Left ventricle myocardium inferior (tissue), 1 donor: ENCODE results near the gene TRAPPC11. TPM values are rescaled to one million over a fixed set of nuclear protein-coding genes. Genes with fewer than 3 reads are reported as not detected.

Experiments used
- DNase-seq: peaks from one replicate; pipeline ENCODE4 v3.0.0-alpha.2; 2020
- H3K27ac ChIP-seq: fragments of 200-600 bp; replicated peaks from 2 replicates; pipeline ENCODE4 v1.8.0; 2021
- H3K27me3 ChIP-seq: fragments of 200-600 bp; 2 replicates; pipeline ENCODE4 v1.8.0; 2021; ENCODE audit warnings: low read depth
- H3K36me3 ChIP-seq: fragments of 200-600 bp; 2 replicates; pipeline ENCODE4 v1.8.0; 2021
- H3K4me1 ChIP-seq: fragments of 200-600 bp; 2 replicates; pipeline ENCODE4 v1.8.0; 2021
- H3K4me3 ChIP-seq: fragments of 200-600 bp; 2 replicates; pipeline ENCODE4 v1.8.0; 2021; ENCODE audit warnings: mild to moderate bottlenecking, moderate library complexity
- H3K9me3 ChIP-seq: fragments of 200-600 bp; replicated peaks from 2 replicates; pipeline ENCODE4 v1.8.0; 2021
- CTCF ChIP-seq: fragments of 200-600 bp; IDR thresholded peaks from 2 replicates; pipeline ENCODE4 v1.8.0; 2021; ENCODE audit warnings: antibody characterized with exemption, mild to moderate bottlenecking, borderline replicate concordance
- intact Hi-C: fragments of 100-400 bp; cut with micrococcal nuclease; formaldehyde crosslinking; loops from one replicate; pipeline ENCODE4 v1.11.0; 2022
- total RNA-seq: library from RNA; stranded (reverse); fragmentation: NEBNext Ultra II Directional; extraction: Animal tissue kit (Norgen Biotek cat#: 25700); gene quantifications from one replicate; pipeline ENCODE4 v1.2.1, GENCODE V29; 2021
- donor health status: DM: no; HTN: yes; CAD: no; lungs with severe emphysema.

TRAPPC11 gene
- total RNA-seq, 1 donor from 2014 or later, result 20.5 TPM

DNA sequence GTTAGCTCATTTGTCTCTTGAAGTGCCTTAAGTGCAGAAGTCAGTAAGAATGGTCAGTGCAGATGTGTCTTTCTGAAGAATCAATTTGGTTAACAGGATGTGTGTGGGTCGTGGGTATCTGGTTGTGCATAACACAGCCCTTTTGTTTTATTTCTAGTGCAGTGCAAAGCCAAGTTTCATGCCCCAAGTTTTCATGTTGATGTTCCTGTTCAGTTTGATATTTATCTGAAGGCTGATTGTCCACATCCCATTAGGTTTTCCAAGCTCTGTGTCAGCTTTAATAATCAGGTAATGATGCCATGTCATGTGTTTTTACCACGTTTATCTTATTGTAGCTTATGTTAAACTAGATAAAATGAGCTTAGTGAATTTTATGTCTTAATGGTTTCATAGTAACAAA is 27.4 kb downstream of the TRAPPC11 start:
- intact Hi-C loops, result no loop called here
- H3K4me1 ChIP-seq, result no peaks in the 10 kb centered on the region
- no peak overlapping the region for H3K27ac ChIP-seq
- H3K4me3 ChIP-seq, result no peak overlapping the region
- no peak for DNase-seq
- H3K27me3 ChIP-seq, result no peaks in the 10 kb centered on the region
- H3K36me3 ChIP-seq, result peaks cover 82% of the 10 kb centered on the region
- H3K9me3 ChIP-seq, result no peaks in the 10 kb centered on the region
- no peak for TF ChIP-seq CTCF

- intact Hi-C loops, result no loop called here
- Histone ChIP-seq H3K27ac (no peak overlapping the region), H3K36me3 (peaks cover 92% of the 10 kb centered on the region), H3K27me3 (no peaks in the 10 kb centered on the region), H3K4me1 (no peaks in the 10 kb centered on the region), H3K9me3 (no peaks in the 10 kb centered on the region), H3K4me3 (no peak overlapping the region)
- no peak for DNase-seq
- no peak for TF ChIP-seq CTCF
Measured at GRCh38 chr4:183688216-183688615, 29.1 kb downstream of the TRAPPC11 start.

DNA sequence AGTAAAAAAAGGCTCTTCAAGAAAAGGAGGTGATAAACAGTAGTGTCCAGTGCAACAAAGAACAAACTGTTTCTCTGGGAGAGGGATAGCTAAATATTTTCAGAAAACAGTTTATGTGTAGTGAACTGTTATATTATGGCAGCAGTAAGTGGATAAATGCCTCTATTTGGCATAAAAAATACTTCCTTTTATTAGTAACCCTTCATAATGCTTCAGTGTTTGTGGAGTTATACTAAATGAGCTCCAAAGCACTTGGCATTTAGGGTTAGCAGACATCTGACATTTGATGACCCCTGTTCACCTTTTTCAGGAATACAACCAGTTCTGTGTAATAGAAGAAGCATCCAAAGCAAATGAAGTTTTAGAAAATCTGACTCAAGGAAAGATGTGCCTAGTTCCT is 31.9 kb downstream of the TRAPPC11 start:
- intact Hi-C loops, result no loop called here
- no peak overlapping the region for H3K27ac ChIP-seq
- no peaks in the 10 kb centered on the region for H3K4me1 ChIP-seq
- H3K27me3 ChIP-seq, result no peaks in the 10 kb centered on the region
- H3K9me3 ChIP-seq, result no peaks in the 10 kb centered on the region
- no peak for TF ChIP-seq CTCF
- peaks cover 94% of the 10 kb centered on the region for H3K36me3 ChIP-seq
- H3K4me3 ChIP-seq, result no peak overlapping the region
- no peak for DNase-seq

DNA sequence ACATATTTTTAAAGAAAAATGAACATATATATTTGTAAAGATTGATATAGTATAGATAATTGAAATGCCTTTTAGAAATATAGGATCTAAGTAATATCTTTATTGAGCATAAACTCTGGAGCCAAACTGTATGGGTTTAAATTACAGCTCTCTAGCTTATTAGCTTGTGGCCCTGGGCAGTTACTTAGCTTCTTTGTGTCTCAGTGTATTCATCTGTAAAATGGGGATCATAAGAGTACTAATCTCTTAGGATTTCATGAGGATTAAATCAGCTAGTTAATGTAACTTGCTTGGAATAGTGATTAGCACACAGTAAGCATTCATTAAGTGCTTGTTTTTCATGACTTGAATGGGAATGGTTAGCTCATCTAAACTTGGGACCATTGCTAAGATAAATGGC is 32.8 kb downstream of the TRAPPC11 start:
- no peaks in the 10 kb centered on the region for H3K27me3 ChIP-seq
- no peak for DNase-seq
- no peak overlapping the region for H3K4me3 ChIP-seq
- no peak for TF ChIP-seq CTCF
- no peak overlapping the region for H3K27ac ChIP-seq
- intact Hi-C loops, result no loop called here
- H3K36me3 ChIP-seq, result peaks cover 94% of the 10 kb centered on the region
- H3K9me3 ChIP-seq, result no peaks in the 10 kb centered on the region
- no peaks in the 10 kb centered on the region for H3K4me1 ChIP-seq

DNA sequence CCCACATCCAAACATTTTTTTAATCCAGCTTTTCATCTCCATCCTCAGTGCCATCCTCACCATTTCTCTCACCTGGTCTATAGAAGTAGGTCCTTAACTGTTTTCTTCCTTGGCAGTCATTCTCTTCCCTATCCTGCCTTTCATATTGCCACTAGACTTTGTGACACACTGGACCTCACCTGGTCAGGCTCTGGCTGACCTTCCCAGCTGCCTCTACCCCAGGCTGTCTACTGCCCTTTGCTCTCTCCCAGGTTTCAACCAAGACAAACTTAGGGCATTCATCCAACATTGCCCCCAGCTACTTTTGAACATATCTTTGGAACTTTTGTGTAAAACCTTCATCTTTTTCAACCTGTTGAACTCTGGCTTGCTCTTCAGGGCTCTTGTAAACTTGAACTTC is 39.8 kb downstream of the TRAPPC11 start:
- Histone ChIP-seq H3K4me1 (no peaks in the 10 kb centered on the region), H3K27me3 (no peaks in the 10 kb centered on the region), H3K4me3 (no peak overlapping the region), H3K9me3 (peaks cover 4% of the 10 kb centered on the region), H3K36me3 (peaks cover 98% of the 10 kb centered on the region), H3K27ac (no peak overlapping the region)
- DNase-seq, result no peak
- intact Hi-C loops, result no loop called here
- no peak for TF ChIP-seq CTCF

DNA sequence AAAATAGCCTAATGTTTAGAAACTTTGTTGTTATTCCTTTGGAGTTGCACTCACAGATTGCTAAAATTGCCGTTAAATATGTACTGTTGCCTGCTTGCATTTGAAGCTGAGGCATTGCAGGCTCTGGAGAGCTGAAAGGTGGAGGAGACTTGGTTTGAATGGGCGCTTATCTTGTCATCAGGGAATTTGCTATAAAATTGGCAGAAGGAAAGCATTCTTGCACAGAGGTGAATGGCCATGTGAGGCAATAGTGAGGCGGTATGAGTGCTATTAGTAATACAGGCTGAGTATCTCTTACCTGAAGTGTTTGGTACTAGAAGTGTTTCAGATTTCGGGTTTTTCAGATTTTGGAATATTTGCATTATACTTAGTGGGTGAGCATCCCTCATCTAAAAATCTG is 41.3 kb downstream of the TRAPPC11 start:
- Histone ChIP-seq H3K9me3 (peaks cover 4% of the 10 kb centered on the region), H3K4me3 (no peak overlapping the region), H3K27ac (no peak overlapping the region), H3K4me1 (no peaks in the 10 kb centered on the region), H3K27me3 (no peaks in the 10 kb centered on the region), H3K36me3 (peaks cover 94% of the 10 kb centered on the region)
- intact Hi-C loops, result no loop called here
- no peak for DNase-seq
- no peak for TF ChIP-seq CTCF
